ENCODE data around the gene USP24.
"Not testable (repeated sequence)": the region's sequence is repeated elsewhere in the genome, so short reads cannot be mapped to it uniquely, and the experiment has no call there.

- TF ChIP-seq CTCF, POLR2AphosphoS5 (IDR thresholded peaks at IDR 0.05): not testable (repeated sequence)
Observed at GRCh38 chr1:55024163-55024562, 191.0 kb downstream of the USP24 start.
